Colon (tissue), 2 donors: ENCODE data around the gene PRMT2.

Source experiments
- FAIRE-seq: peaks from 2 replicates; lab custom pipeline; 2012; peaks lifted over from hg19 to GRCh38; lab: Jason Lieb, UNC
- donor health status: control.
- donor health status: control.

The PRMT2 gene

DNA sequence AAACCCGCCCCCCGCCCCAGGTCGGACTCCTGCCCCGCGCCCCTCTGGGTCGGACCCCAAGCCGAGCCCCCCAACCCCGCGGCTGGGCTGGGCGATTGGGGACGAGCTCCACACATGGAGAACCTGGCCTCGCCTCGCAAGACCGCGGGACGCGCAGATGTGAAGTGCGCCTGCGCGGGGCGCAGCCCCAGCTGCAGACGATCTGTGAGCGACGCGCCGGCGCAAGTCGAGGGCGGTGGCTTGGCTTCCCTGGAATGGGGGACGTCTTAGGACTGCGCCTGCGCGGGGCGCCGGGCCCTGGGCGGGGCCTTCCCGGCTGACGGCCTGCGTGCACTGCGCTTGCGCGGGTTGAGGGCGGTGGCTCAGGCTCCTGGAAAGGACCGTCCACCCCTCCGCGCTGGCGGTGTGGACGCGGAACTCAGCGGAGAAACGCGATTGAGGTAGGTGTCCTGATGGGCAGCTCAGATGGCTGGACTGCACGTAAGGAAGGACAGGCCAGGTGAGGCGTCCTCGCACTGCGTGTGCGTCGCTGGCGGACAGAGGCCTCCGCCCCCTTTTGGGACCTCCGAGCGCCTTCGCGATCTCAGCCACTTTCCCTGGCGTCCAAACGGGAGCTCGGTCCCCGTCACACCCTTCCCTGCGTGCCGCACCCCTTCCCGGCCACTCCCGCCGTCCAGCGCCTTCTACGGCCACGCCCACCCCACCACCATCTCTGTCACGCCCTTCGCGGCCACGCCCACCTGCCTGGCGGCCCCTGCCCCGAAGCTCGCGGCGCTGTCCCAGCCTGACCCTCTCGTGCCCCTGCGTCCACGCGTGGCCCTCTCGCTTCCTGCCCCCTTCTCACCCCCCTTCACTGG, at the start of gene PRMT2:
TSS of gene PRMT2 (plus strand) at position 351 of the 857 bp plus-strand sequence. CDS start 1,278 bp downstream, outside the sequence.
- FAIRE-seq = no peak

GRCh38 chr21:46594276-46594675, 41.2 kb upstream of the PRMT2 start:
- FAIRE-seq = no peak

DNA sequence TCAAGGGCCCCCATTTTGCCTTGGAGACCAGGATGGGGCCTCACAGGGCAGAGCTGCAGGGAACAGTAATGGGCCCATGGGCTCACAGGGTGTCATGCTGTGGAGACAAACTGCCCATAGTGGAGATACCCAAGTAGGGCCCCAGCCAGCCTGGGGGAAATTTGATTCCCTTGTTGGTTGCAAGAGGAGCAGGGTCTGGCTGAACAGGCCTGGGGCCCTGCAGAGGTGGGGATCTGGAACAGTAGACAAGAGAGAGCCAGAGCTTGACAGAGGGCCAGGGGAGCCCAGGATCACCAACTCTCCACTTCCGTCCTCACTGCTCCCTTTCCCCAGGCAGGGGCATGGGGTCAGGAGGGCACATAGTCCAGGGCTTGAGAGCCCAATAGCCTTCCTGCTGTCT, 39.3 kb upstream of the PRMT2 start:
- no peak for FAIRE-seq

DNA sequence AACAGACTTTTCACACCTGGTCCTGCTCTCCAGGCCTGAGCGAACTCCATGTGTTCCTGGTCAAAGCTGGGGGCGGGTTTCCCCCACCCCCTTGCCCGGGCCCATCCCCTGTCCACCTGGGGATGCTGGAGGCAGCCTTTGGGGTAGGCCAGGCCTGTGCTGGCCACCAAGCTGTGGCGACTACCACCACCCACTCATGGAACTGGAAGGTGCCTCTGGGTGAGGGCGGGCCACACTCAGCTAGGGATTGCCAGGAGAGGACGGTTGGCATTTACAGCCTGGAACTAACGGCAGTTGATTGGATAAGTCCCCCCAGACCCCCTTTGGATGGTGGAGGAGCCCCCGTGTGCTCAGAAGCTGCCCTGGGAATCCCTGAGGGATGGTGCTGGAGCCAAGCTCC, 38.4 kb upstream of the PRMT2 start:
- FAIRE-seq = no peak

GRCh38 chr21:46597896-46598343, 37.6 kb upstream of the PRMT2 start:
- FAIRE-seq = no peak

DNA sequence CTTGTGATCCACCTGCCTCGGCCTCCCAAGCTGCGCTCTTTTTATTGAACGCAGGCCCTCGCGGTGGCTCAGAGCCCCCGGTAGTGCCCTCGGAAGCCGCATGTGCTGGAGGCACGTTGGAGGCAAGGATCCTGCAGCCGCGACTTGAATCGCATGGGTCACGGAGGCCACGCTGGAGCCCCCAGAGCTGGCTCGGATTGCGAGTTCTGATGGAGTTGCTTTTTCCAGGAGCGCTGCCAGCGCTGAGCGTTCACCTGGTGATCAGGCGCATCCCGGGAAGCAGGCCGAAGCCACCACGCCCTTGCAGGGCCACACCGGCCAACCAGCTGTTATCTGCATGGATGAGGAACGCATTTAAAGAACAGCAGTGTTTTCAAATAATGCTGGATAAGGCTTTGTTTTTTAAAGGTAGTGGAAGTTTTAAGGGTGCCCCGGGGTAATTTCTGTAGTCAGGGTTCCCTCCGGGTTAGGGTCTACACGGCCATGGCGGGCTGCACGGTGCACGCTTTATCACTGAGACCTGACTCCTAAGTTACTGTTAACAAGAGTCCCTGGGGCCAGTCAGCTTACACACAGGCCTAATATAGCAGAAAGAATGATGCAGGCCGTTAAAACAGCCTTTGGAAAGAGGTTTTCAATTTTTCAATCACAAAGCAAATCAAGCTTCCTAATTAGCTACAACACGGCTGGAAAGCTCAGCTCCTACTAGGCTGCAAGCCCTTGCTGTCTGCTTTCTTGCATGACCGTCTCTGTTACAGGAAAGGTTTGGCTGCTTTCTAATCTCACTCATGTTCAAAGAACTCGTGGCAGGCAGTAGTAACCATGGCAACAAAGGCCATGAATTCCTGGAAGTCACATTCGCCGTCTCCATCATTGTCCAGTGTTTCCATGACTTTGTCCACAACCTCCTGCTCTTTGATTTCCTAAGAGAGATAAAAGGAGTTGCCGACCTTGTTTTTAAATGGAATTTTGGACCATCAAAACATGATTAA, 36.6 kb upstream of the PRMT2 start:
- no peak for FAIRE-seq

DNA sequence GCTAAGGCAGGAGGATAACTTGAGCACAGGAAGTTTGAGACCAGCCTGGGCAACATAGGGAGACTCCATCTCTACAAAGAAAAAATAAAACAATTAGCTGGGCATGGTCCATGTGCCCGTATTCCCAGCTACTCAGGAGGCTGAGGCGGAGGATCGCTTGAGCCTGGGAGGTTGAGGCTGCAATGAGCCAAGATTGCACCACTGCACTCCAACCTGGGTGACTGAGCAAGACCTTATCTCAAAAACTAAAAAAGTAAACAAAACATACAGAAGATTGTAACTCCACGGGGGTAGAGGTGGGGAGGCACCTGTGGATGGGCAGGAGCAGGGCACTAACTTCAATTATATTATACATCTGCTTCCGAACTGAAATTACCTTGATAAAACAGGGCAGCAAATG, 35.2 kb upstream of the PRMT2 start:
- FAIRE-seq = no peak

- FAIRE-seq = no peak
Observed at GRCh38 chr21:46600978-46601377, 34.5 kb upstream of the PRMT2 start.

DNA sequence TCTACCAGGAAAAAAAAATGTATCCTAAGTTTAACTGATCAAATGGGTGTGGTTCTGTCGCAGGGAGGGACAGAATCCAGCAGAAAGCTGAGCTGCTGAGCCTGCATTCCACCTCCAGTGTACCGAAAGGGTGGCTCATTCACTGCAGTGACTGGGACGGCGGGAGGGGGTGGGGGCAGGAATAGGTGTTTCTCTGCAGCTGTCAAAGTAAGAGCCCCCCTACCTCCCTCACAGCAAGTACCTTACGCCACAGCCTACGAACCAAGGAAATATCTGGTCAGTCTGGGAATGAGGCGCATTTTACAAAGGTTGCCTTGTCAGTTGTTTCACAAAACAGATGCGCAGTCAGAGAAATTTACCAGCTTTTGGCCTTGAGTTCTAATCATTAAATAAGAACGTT, 32.2 kb upstream of the PRMT2 start:
- FAIRE-seq = no peak

- no peak for FAIRE-seq
Observed at GRCh38 chr21:46604329-46604974, 31.0 kb upstream of the PRMT2 start.

- no peak for FAIRE-seq
Observed at GRCh38 chr21:46604975-46605766, 30.3 kb upstream of the PRMT2 start, which contains the start of gene S100B. Gene S100B, minus strand, starts transcription at chr21:46605082. Its CDS starts 2,667 bp downstream, at chr21:46602415.

- FAIRE-seq = no peak
Observed at GRCh38 chr21:46605767-46606426, 29.6 kb upstream of the PRMT2 start.

DNA sequence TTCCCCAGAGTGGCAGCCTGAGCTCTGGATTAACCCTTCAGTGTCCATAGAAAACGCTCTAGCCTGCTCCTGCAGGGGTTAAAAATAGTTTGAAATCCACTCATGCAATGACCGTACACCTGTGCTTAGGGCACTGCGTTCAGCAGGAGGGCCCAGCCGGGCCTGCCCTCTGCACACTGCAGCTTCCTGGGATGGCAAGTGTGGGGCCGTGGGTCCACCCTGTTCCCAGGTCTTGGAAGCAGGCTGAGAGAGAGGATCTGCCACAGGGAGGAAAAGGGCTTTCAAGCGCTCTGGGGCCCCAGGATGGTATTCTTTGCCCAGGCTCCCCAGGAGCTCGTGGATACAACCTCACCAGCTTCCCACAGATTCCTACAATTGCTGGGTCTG, 29.1 kb upstream of the PRMT2 start:
- FAIRE-seq = no peak

DNA sequence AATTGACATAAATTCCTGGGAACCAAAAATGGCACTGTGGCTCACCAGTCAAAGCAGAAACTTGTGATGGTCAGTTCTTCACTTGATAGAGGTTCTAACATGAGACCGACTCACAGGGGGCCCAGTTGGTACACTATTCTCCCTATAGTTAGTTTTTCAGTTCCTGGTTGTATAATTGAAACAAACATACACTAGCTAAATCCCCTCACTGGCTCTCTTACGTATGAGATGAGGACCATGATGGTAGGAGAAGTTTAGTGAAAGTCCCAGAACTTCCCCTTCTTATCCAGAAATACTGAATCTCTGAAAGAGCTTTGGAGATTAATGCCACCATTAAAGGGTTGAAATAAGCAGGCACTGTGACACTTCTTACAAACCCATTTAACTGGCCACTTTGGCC, 27.8 kb upstream of the PRMT2 start:
- no peak for FAIRE-seq

- FAIRE-seq = no peak
Observed at GRCh38 chr21:46608672-46609111, 26.8 kb upstream of the PRMT2 start.

DNA sequence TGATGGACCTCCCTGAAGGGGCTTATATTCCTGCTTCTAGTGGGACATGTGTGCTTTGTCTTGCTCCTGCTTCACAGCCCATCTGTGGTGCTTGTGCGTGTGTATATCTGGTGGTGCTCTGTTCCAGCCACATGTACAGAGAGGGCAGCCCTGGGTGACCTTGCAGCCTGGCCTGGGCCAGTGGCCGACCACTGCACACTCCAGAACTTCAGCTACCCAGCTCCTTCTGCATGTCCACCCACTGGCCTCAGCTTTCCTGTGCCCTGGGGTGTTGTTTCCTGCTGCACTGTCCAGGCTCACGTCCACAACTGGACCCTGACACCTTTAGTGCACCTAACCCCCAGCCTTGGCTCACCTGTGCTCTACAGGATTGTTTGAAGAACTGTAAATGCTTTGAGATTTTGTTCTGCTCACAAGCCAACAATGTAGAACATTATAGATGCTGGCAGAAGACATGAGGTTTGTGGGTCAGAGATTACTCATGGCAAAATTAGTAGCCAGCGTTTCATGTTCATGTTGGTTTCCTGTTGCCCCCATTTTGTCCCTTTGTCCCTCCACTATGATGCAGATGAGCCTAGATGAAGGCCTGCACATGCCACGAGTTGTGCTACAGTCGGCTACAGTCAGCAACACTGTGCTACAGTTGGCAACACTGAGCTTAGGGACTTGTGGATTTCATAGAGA, 25.3 kb upstream of the PRMT2 start:
- FAIRE-seq = no peak

GRCh38 chr21:46613391-46613790, 22.1 kb upstream of the PRMT2 start:
- no peak for FAIRE-seq

GRCh38 chr21:46616050-46616449, 19.4 kb upstream of the PRMT2 start:
- no peak for FAIRE-seq

DNA sequence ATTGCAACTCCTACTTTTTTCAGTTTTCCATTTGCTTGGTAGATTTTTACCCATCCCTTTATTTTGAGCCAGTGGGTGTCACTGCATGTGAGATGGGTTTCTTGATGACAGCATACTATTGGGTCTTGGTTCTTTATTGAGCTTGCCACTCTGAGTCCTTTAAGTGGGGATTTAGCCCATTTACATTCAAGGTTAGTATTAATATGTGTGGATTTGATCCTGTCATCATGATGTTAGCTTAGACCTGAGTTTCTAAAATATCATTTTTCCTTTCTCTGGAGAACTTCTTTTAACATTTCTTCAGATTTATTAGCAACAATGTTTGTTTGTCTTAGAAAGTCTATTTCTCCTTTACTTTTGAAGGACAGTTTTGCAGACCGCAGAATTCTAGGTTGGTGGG, 18.8 kb upstream of the PRMT2 start:
- no peak for FAIRE-seq
